ENCODE results near the gene ACSS2. TPM values are rescaled to one million over a fixed set of nuclear protein-coding genes. Genes with fewer than 3 reads are reported as not detected.

The ACSS2 gene
- total and polyA plus RNA-seq, 10 of the 15 experiments (the other 5 are each of a cell fraction or from before 2014, with no cell fraction given), result 2.8 to 37.2 (median 24.2) TPM

DNA sequence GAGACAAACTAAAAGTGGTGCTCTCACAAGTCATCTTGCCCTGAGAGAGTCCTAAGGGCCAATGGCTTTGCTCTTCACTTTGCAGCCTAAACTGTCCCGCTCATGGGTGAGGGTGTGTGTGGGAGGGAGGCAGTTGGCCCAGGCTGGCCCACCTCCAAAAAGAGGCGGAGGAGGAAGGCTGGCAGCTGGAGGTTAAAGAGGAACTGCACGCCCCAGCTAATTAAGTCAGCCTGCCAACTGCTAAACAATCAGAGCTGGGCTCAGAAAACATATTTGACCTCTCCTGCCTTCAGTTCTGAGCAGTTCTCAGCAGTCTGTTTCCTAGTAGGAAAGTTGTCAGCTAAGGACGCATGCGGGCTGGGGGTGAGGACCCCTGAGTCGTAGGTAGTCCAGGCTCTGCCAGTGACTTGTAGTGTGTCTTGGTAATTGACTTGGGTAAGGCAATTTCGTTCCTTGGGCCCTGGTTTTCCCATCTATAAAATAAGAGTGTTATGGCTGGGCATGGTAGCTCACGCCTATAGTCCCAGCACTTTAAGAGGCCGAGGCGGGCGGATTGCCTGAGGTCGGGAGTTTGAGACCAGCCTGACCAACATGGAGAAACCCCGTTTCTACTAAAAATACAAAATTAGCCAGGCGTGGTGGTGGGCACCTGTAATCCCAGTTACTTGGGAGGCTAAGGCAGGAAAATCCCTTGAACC is 62.2 kb downstream of the ACSS2 start:
- FAIRE-seq (no peak), DNase-seq (ENCODE audit: low read depth, low spot score) (no peak), ATAC-seq (no peak)
- Histone ChIP-seq H3K9ac (ENCODE audit: control insufficient read depth, insufficient read depth, low read length) (no peak overlapping the region), H2AFZ (ENCODE audit: control insufficient read depth, low read depth, low read length) (no peak overlapping the region), H3K27ac (ENCODE audit: control insufficient read depth, insufficient read depth) (no peak overlapping the region), H3K4me3 (no peak overlapping the region), H3K79me2 (ENCODE audit: control insufficient read depth, insufficient read depth, low read length) (no peaks in the 10 kb centered on the region), H3K9me3 (replicated peaks; ENCODE audit: control insufficient read depth, insufficient read depth, low read length) (no peaks in the 10 kb centered on the region), H4K20me1 (ENCODE audit: control insufficient read depth, insufficient read depth) (no peaks in the 10 kb centered on the region), H3K36me3 (ENCODE audit: control insufficient read depth in 2 of 2, insufficient read depth in 2 of 2, low read length in 1 of 2) (peaks cover 3 to 27% of the 10 kb centered on the region in 2 experiments; a peak in 3 of 4 replicates), H3K4me1 (ENCODE audit: control insufficient read depth, insufficient read depth, low read length) (no peaks in the 10 kb centered on the region), H3K4me2 (ENCODE audit: control insufficient read depth, insufficient read depth) (no peak overlapping the region), H3K27me3 (replicated peaks in 1 of 2; ENCODE audit: control insufficient read depth in 2 of 2, insufficient read depth in 2 of 2, low read length in 1 of 2) (no peaks in the 10 kb centered on the region)
- POLR2A ChIA-PET, result no interaction called here
- in situ Hi-C loops (cut with MboI), result no loop called here
- TF ChIP-seq RCOR1 (conservative IDR thresholded peaks at IDR 0.05; ENCODE audit: low read depth, low read length) (no peak), HDAC2 (IDR thresholded peaks at IDR 0.05) (no peak), SRF (IDR thresholded peaks at IDR 0.05; ENCODE audit: low read depth in 2 of 2, low read length in 2 of 2) (no peak), TAF1 (IDR thresholded peaks at IDR 0.05; ENCODE audit: borderline replicate concordance, low read depth, low read length) (no peak), HSF1 (IDR thresholded peaks at IDR 0.05; ENCODE audit: low read depth, low read length) (no peak), MXI1 (IDR thresholded peaks at IDR 0.05; ENCODE audit: low read depth, low read length) (no peak), JUND (IDR thresholded peaks at IDR 0.05; ENCODE audit: low read depth, low read length) (no peak), KLF5 (IDR thresholded peaks at IDR 0.05; ENCODE audit: partially characterized antibody) (no peak), RFX5 (IDR thresholded peaks at IDR 0.05; ENCODE audit: low read depth, low read length) (no peak), YY1 (IDR thresholded peaks at IDR 0.05; ENCODE audit: low read depth, low read length) (no peak), NRF1 (conservative IDR thresholded peaks at IDR 0.05; ENCODE audit: low read depth, low read length) (no peak)
- BruUV-seq (replicated peaks), result no TSS peak
- SMC1A ChIA-PET (ENCODE audit: uncharacterized antibody, unreplicated experiment), result no interaction called here
- intact Hi-C loops (cut with micrococcal nuclease; ENCODE audit: unreplicated experiment), result no loop called here
- WGBS (ENCODE audit: insufficient coverage, insufficient replicate concordance, low lambda C conversion rate, missing lambda C conversion rate), result 92% methylated on average over 14 of the region's 14 CpGs
- RAD21 ChIA-PET (ENCODE audit: unreplicated experiment), result interaction anchor here (1.1 kb wide), 1 partner anchor 898 kb away, joined by 3 read pairs; no protein-coding TSS in a partner anchor
- CTCF ChIA-PET, result interaction anchor here (1.1 kb wide), 1 partner anchor 64 kb away, joined by 4 read pairs; no protein-coding TSS in a partner anchor

All from GM12878 (cell line).